Activated CD8-positive, alpha-beta memory T cell treated with anti-CD3 and anti-CD28 coated beads for 1 hour (primary cell): ENCODE measurements around the gene ADIPOR1.
A peak's percentile ranks its signal among the peaks of the same experiment; 100 is the strongest.
"Not testable (repeated sequence)": the region's sequence is repeated elsewhere in the genome, so short reads cannot be mapped to it uniquely, and the experiment has no call there.

Experiments used
- DNase-seq, 2 donors: peaks; one replicate each; pipeline ENCODE4 v3.0.0-alpha.2; 2020; ENCODE audit warnings: low read depth in 1 of 2; ENCODE audit errors: extremely low read depth in 1 of 2

ADIPOR1 gene

GRCh38 chr1:202941372-202941771, 16.7 kb downstream of the ADIPOR1 start:
- no peak for DNase-seq

- no peak for DNase-seq
Measured at GRCh38 chr1:202940561-202940960, 17.6 kb downstream of the ADIPOR1 start.

GRCh38 chr1:202938287-202938925, 19.7 kb downstream of the ADIPOR1 start:
- DNase-seq, result no peak

GRCh38 chr1:202936409-202936808, 21.7 kb downstream of the ADIPOR1 start:
- DNase-seq, result not testable (repeated sequence)

GRCh38 chr1:202935844-202936243, 22.3 kb downstream of the ADIPOR1 start:
- DNase-seq, result no peak

- DNase-seq, result no peak
Measured at GRCh38 chr1:202934755-202935154, 23.4 kb downstream of the ADIPOR1 start.

GRCh38 chr1:202932476-202932875, 25.6 kb downstream of the ADIPOR1 start:
- DNase-seq, result no peak

- peak; percentile 87 to 96 for DNase-seq
Measured at GRCh38 chr1:202926581-202927491, 31.3 kb downstream of the ADIPOR1 start, which contains the start of gene KLHL12. KLHL12 (minus strand) TSS chr1:202927234; CDS start chr1:202925162, 2,072 bp downstream.

- no peak for DNase-seq
Measured at GRCh38 chr1:202923533-202923932, 34.6 kb downstream of the ADIPOR1 start.

- no peak for DNase-seq
Measured at GRCh38 chr1:202919615-202920014, 38.5 kb downstream of the ADIPOR1 start.

GRCh38 chr1:202915146-202915545, 43.0 kb downstream of the ADIPOR1 start:
- DNase-seq, result no peak

GRCh38 chr1:202912476-202912875, 45.6 kb downstream of the ADIPOR1 start:
- not testable (repeated sequence) for DNase-seq

GRCh38 chr1:202909494-202909893, 48.6 kb downstream of the ADIPOR1 start:
- DNase-seq, result no peak

GRCh38 chr1:202908998-202909397, 49.1 kb downstream of the ADIPOR1 start:
- no peak for DNase-seq

GRCh38 chr1:202905331-202905730, 52.8 kb downstream of the ADIPOR1 start:
- DNase-seq, result no peak

- DNase-seq, result not testable (repeated sequence)
Measured at GRCh38 chr1:202903808-202904207, 54.3 kb downstream of the ADIPOR1 start.

GRCh38 chr1:202901555-202901954, 56.6 kb downstream of the ADIPOR1 start:
- DNase-seq, result no peak

GRCh38 chr1:202892501-202892900, 65.6 kb downstream of the ADIPOR1 start:
- no peak for DNase-seq
